ENCODE data around the gene SF3B5. TPM values are rescaled to one million over a fixed set of nuclear protein-coding genes. Genes with fewer than 3 reads are reported as not detected.
"Not testable (repeated sequence)": the region's sequence is repeated elsewhere in the genome, so short reads cannot be mapped to it uniquely, and the experiment has no call there.

SF3B5 gene
- polyA plus RNA-seq, 4 donors: 94.7 to 146 (median 122) TPM

DNA sequence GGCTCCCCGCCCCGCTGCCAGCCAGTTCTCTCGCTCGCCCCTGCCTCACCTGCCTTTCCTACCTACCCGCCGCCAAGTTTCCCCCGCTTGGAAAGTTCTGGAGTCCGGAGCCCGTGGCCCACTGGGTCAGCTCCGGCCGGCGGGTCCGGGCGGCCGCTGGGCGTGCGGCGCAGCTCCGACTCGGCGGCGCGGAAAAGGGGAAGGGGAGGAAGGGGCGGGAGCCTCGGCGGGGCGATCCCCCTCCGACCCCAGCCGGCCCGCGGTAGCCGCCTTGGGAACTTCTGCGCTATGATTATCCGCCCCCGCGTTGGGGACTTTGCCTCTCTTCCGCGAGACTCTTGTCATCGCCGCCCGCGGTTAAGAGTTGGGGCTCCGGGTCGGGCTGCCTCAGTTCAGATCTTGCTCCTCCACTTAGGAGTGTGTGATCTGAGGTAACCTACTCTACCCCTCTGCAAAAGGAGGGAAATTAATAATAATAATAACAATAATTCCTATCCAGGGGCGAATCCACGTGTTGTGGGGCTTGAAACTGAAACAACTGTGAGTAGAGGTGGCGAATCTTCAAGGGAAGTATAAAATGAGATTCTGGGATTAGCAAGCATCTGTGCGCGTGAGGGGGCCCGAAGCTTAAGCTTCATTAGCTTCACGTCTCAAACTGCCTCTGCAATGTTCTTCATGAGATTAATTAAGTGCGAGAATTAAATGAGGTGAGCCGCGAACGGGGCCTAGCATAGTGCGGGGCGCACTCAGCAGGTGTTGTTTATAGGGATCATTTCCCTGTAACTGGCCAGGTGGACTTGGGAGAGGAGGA is 30.8 kb downstream of the SF3B5 start:
- peak in 1 of 4 donors; percentile 12 for DNase-seq (ENCODE audit: low read depth in 4 of 4, low spot score in 3 of 4)

- DNase-seq (ENCODE audit: low read depth in 4 of 4, low spot score in 3 of 4): peak in 3 of 4 donors; percentile 50 to 57 (median 54)
These were observed 31.5 kb downstream of the SF3B5 start for GRCh38 chr6:144063744-144064401.

DNA sequence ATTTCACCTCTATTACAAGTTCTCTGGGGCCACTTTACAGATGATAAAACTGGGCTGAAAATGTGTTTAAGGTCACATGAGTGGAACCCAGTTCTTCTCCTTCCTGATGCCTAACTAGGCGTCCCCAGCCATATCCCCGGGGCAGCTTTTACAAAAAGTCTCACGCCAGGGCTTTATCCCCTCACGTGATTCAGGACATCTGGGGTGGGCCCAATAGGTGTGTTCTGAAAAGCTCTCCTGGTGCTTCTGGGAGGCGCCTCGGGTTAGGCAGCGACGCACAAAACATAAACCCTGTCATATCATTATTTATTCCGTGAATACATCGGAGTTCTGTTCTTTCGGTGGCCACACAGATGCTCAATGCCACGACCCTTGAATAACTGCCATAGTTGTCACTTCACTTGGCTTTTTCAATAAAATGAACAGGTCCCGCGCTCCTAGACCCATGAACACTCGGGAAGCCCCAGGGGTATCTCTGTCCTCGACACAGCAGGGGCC is 32.1 kb downstream of the SF3B5 start:
- peak in 1 of 4 donors; percentile 7 for DNase-seq (ENCODE audit: low read depth in 4 of 4, low spot score in 3 of 4)

- DNase-seq (ENCODE audit: low read depth in 4 of 4, low spot score in 3 of 4): no peak
These were observed 32.6 kb downstream of the SF3B5 start for GRCh38 chr6:144062786-144063185.

GRCh38 chr6:144059139-144059538 is 36.2 kb downstream of the SF3B5 start:
- no peak for DNase-seq (ENCODE audit: low read depth in 4 of 4, low spot score in 3 of 4)

DNA sequence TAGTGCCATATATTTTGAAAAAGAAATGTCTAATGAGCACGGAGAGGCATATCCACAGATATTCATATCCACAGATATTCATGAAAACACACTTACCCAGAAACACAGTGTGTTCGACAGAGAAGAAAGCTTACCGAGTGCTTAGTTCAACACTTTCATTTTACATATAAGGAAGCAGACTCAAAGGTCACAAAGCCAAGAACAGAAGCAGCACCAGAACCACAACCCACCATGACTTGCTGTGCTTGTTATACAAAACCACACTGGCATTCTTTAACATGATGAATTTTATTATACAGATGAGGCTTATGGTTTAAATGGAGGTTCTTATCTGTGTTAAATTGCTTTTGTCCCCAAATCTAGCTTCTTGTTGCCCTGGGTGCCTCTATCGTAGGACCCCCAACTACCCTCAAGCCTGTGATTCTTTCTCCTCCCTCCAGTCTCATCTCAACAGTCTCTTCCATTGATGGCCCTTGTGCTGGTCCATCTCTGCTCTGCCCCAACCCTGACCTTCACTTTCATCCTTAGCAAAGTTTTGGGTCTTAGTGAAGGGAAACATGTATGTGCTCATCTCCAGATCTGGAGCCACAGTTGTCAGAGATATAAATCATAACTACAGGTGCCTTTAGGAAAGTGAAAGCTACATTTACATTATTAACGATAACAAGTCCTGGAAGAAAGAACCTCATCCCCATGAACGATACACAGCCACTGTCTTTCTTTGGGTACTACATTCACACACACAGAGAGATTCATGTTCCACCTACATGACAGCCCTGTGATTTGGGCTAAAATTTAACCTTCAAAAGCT is 40.0 kb downstream of the SF3B5 start:
- DNase-seq (ENCODE audit: low read depth in 4 of 4, low spot score in 3 of 4): no peak

DNA sequence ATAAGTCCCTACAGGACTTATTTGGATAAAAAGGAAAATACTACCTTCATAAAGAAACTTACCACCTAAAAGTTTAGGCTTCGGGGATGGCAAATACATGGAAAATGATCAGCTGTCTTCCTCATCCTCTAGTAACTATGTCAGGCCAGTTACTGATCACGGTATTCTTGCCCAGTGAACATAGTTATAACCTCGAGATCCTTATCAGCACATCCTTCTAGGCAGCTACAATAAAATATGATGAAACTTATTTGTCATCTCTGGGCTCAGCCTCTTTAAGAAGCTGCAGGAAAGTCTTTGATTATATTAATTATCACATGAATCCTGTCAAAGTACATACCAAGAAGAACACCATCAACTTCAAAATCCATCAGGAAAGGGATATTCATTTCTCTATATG is 41.8 kb downstream of the SF3B5 start:
- no peak for DNase-seq (ENCODE audit: low read depth in 4 of 4, low spot score in 3 of 4)

DNA sequence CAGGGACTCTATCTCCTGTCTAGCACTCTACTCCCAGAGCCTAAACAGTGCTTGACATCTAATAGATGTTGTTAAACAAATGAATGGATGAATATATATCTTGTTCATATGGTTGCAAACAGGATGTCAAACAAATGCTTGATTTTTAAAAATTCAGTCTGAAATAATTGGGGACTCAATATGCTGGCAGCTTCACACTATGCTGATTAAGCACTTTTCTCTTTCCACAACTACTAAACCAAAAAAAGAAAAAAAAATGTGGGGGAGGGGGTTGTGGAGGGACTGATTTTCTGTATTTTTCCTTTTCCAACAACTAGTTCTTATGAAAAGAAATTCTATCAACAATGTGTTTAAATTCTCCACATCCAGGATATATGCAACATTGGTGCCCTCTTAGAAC is 42.9 kb downstream of the SF3B5 start:
- no peak for DNase-seq (ENCODE audit: low read depth in 4 of 4, low spot score in 3 of 4)

- no peak for DNase-seq (ENCODE audit: low read depth in 4 of 4, low spot score in 3 of 4)
These were observed 46.0 kb downstream of the SF3B5 start for GRCh38 chr6:144049386-144049785.

DNA sequence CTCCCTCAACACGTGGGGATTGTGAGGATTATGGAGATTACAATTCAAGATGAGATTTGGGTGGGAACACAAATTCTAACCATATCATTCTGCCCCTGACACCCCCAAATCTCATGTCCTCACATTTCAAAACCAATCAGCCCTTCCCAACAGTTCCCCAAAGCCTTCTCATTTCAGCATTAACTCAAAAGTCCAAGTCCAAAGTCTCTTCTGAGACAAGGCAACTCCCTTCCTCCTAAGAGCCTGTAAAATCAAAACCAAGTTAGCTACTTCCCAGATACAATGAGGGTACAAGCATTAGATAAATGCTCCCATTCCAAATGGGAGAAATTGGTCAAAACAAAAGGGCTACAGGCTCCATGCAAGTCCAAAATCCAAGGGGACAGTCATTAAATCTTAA is 47.7 kb downstream of the SF3B5 start:
- no peak for DNase-seq (ENCODE audit: low read depth in 4 of 4, low spot score in 3 of 4)

DNA sequence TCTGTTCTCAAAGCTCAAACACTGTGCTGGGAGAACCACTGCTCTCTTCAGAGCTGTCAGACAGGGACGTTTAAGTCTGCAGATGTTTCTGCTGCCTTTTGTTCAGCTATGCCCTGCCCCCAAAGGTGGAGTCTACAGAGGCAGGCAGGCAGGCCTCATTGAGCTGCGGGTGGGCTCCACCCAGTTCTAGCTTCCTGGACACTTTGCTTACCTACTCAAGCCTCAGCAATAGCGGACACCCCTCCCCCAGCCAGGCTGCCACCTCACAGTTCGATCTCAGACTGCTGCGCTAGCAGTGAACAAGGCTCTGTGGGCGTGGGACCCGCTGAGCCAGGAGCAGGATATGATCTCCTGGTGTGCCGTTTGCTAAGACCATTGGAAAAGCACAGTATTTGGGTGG is 48.7 kb downstream of the SF3B5 start:
- not testable (repeated sequence) for DNase-seq (ENCODE audit: low read depth in 4 of 4, low spot score in 3 of 4)

DNA sequence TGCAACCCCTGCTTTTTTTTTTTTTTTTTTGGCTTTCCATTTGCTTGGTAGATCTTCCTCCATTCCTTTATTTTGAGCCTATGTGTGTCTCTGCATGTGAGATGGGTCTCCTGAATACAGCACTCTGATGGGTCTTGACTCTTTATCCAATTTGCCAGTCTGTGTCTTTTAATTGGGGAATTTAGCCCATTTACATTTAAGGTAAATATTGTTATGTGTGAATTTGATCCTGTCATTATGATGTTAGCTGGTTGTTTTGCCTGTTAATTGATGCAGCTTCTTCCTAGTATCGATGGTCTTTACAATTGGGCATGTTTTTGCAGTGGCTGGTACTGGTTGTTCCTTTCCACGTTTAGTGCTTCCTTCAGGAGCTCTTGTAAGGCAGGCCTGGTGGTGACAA is 50.4 kb downstream of the SF3B5 start:
- not testable (repeated sequence) for DNase-seq (ENCODE audit: low read depth in 4 of 4, low spot score in 3 of 4)

Other genes starting within 250 kb of the SF3B5 start
- gene ZC2HC1B, start 231.1 kb downstream of the SF3B5 start, polyA plus RNA-seq (ENCODE audit: insufficient read length in 4 of 4): not detected
- gene PLAGL1, start 87.3 kb downstream of the SF3B5 start, polyA plus RNA-seq (ENCODE audit: insufficient read length in 4 of 4): 100 to 1,000 TPM in 2 of 4 donors, 10 to 100 TPM in 2; 88.8 to 149 (median 102) TPM
- 1 to 10 TPM in 3 of 4 donors, under 1 TPM in 1; 0.82 to 2.7 (median 1.0) TPM for gene STX11, start 54.9 kb upstream of the SF3B5 start, polyA plus RNA-seq (ENCODE audit: insufficient read length in 4 of 4)
- 100 to 1,000 TPM in 3 of 4 donors, 10 to 100 TPM in 1; 69.8 to 146 (median 141) TPM for gene UTRN, start 189.8 kb upstream of the SF3B5 start, polyA plus RNA-seq (ENCODE audit: insufficient read length in 4 of 4)

Measured in left renal pelvis (tissue), 4 donors.